Measurements from ENCODE around the gene BOK. TPM values are rescaled to one million over a fixed set of nuclear protein-coding genes. Genes with fewer than 3 reads are reported as not detected.
"Not testable (repeated sequence)": the region's sequence is repeated elsewhere in the genome, so short reads cannot be mapped to it uniquely, and the experiment has no call there.

Gene BOK
- polyA plus RNA-seq, 1 donor = 15.1 TPM

DNA sequence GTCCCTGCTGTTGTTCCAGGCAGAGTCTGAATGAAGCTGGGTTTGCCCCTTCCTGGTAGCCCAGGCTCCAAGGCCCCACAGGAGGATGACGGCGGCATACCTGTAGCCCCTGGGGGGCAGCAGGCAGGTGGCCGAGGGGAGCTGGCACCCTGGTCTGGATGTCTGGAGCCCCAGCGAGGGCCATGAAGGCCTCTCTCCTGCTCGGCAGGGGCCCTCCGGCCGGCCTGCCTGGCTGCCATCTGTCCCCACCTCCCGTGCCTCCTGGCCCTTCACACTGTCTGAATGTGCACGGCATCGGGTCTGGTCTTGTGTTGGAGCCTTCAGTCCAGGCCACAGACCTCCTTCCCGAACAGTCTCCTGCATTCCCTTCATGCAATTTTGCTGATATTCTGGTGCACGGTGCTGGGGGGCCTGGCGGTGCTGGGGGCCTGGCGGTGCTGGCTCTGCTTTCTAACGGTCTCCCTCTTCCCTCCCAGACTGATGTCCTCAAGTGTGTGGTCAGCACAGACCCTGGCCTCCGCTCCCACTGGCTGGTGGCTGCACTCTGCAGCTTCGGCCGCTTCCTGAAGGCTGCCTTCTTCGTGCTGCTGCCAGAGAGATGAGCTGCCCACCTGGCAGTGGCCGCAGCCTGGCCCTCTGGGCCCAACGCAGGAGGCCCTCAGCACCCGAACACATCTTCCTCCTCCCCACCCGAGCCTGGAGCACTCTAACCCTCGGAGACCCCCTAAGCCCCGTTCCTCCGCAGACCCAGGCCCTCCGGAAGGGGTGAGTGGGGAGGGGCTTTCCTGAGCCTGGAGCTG is 13.5 kb downstream of the BOK start:
- DNase-seq = no peak

DNA sequence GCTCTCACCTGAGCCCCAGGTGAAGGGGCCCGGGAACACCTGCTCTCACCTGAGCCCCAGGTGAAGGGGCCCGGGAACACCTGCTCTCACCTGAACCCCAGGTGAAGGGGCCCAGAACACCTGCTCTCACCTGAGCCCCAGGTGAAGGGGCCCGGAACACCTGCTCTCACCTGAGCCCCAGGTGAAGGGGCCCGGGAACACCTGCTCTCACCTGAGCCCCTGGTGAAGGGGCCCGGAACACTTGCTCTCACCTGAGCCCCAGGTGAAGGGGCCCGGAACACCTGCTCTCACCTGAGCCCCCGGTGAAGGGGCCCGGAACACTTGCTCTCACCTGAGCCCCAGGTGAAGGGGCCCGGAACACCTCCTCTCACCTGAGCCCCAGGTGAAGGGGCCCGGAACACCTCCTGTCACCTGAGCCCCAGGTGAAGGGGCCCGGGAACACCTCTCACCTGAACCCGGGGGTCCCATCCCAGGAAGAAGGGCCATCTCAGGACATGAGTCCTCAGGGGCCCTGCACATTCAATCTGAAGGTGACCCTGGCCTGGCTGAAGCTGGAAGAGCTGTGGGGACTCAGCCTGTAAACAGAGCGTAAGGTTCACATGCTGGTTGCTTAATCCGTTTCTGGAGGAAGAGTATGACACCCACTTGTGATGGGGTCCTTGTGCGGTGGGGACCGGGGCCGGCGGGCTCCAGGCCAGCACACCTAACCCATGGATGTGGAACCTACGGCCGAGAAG is 14.5 kb downstream of the BOK start:
- DNase-seq = not testable (repeated sequence)

DNA sequence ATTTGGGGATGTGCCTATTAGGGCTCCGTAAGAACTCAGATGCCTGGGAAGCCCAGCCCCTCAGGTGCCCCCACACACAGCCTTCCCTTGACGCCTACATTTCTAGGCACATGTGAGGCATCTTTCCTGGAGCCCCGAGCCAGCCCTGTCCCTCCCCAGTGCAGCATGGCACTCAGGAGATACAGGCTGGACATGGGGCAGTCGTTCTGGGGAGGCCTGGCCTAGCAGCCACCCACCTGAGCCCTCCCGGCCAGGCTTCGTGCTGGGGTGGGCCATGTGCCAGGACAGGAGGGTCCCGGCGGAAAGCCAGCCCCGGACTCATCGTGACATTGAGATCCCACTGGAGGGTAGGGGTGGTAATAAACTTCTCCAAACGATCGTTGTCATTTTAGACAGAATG is 15.2 kb downstream of the BOK start:
- no peak for DNase-seq

DNA sequence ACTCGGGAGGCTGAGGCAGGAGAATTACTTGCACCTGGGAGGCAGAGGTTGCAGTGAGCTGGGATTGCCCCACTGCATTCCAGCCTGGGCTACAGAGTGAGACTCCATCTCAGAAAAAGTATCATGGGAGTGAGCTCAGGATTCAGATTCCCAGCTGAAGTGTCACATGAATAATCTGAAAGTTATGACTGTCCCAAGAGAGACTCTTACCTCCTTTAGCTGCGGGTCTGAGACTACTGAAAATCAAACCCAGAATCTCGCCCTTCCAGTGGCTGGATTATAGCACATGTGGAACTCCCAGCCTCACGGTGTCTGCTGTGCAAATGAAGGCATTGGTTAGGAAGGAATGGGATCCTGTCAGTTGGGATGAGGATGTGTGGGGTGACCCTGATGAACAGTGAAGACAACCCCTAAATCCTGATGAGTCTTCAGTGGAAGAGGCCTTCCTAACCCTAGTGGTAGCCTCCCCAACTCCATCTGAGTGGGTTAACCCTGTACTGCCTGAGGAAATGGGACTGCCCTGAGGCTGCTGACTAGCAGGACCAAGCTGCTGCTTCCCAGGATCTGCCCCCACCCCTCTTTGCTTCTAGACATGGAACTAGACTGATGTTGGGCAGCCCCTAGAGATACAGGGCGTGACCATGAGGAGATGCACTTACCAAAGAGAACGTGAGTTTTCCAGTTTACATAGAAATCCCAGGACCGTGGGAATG is 16.5 kb downstream of the BOK start:
- no peak for DNase-seq

DNA sequence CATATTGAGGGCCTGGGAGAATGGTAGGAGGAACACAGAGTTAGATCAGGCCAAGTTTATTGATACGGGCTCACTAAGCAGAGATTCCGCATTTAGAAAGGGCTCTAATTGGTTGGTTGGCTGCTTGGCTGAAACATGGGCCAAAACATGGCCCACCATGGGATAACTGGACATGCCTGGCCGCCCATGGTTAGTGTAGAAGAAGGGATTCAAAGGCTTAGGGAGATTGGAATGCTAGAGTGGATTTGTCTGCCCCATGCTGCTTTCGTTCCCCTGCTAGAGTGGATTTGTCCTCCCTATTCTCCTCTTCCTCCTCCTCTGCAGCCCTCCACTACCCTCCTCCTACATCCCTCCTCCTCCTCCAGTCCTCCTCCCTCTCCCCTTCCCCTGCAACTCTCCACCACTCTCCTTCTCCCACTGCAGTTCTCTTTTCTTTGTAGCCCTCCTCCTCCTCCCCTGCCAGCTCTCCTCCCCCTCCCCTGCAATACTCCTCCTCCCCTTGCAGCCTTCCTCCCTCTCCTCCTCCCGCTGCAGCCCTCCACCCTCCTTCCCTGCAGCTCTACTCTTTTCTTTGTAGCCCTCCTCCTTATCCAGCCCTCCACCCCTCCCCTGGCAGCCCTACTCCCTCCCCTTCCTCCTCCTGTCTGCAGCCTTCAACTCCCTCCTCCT is 17.2 kb downstream of the BOK start:
- DNase-seq = no peak

DNA sequence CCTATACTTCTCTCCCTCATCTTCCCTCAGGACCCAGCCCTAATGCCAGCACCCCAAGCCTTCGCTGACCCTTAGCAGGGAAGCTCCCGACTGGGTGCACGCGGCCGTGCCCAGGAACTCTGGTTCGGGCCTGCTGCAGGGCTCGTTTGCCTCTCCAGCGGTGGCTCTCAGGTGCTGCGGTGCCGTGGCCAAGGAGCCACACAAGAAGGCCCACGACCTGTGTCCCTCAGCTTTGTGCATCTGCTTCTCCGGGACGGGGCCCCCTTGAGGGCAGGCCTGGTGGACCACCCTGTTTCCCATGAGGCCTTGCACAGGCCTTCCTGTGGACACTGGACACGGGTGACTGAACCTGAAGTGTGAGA is 17.7 kb downstream of the BOK start:
- DNase-seq = no peak

DNA sequence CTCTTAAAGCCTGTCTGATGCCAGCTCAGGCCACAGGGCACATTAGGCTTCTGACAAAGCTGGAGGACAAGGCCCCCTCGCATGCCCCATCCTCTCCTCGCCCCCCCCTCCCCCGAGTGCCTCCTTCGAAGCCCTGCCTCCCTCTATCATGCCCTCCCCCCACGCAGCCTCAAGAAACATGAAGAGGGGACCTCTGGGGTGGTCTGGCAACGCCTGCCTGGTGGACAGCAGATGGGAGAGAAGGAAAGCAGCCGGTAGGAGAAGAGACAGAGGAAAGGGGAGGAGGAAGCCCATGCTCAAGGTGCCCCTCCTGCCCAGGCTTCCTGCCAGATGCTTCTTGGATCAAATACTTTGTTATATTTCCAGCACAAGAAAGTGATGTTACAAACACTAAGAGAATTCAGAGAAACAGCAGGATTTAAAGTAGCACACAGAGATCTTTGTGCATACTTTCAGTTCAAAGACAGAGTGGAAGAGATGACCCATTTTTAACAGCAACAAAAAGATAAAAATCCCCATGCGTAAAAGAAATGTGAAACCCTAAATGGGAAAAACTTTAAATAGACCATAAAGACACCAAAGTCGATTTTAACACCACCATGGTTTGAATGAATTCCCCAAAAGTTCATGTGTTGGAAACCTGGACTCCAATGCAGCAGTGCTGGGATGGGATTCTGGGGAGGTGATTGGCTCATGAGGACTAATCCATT is 19.0 kb downstream of the BOK start:
- no peak for DNase-seq

DNA sequence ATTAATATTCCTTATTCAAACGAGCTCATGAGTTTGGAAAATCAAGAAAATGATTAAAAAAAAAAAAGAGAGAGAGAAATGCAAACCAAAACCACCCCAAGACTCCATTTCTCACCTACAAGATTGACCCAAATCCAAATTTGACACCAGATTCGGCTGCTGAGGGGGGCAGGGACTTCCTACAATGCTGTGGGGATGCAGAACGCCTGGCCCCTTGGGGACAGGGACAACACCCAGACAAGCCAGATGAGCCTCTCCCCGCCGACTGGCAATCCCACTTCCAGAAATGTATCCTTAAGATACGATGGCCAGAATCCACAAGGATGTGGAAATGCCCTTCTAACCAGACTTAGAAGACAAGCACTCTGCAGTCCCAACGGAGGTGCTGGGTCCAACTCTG is 20.7 kb downstream of the BOK start:
- no peak for DNase-seq

DNA sequence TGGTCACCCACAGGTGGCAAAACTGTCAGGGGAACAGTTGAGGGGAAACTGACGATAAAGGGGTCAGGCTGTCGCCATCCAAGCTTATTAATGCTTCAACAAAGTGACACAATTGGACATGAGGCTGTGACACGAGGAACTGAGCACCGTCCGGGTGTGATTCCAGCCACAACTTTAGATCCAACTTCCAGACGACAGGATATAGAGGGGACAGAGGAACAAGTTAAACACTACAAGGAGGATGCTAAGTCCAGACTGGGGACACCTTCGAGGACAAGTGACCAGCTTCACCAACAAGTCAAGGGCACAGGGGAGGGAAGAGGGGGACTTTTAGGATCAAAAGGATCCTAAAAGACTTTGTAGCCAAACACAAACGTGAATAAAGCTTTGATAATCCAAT is 23.8 kb downstream of the BOK start:
- no peak for DNase-seq

DNA sequence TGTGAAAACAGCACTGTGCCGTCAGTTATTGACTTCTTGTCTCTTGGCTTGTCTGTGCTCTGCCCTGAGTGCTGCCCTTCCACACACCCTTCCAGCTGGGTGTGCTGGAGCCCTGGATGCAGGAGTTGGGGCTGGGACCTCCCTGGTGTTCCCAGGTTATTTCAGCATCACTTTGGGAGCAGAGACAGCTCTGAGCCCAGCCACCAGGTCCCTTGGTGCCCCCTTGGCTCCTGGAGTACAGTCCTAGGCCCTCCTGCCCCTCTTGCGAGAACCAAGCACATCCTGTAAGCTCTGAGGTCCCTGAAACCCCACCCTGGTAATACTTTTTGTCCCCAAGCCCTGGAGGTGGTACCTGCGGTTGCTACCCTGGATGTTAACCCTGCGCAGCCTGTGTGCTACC is 24.3 kb downstream of the BOK start:
- DNase-seq = no peak

DNA sequence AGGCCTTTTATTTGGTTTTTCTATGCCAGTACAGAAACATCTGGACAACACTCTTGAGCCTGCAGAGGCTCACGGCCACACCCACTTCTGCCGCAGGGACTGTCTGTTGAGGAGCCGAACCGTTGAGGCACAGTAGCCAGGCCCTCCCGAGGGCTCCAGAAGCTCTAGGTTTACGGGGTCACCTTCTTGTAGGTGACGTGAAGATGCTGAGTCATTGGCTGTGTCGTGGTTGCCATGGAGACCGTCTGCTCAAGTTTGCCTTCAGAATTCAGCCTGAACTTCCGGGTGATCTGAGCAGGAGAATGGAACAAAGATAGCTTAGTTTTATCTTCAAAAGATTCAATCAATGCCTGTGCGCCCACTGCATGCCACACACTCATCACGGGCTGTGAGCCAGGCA is 25.9 kb downstream of the BOK start:
- no peak for DNase-seq

DNA sequence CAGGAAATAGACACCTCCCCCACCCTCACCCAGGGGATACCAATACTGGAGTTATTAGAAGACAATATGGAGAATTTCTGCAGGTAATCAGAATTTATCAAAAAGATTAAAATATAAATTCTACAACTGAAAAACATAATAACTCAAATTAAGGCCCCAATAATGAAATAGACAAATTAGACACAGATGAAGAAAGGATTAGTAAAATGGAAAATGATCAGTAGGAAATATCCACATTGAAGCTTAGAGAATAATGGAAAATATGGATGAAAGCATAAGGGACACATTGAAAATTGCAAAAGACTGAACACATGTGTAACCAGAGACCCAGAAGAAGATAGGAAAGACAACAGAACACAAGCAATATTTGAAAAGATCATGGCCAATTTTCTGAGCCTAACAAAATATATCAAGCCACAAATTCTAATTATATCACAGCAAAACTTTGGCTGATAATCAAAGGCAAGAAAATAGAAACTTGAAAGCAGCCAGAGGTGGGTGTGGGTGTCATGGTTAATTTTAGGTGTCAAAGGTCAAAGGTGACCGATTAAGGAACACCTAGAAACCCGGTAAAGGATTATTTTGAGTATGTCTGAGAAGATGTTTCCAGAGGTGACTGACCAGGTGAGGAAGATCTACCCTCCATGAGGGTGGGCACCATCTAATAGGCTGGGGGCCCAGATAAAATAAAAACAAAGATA is 28.2 kb downstream of the BOK start:
- no peak for DNase-seq

DNA sequence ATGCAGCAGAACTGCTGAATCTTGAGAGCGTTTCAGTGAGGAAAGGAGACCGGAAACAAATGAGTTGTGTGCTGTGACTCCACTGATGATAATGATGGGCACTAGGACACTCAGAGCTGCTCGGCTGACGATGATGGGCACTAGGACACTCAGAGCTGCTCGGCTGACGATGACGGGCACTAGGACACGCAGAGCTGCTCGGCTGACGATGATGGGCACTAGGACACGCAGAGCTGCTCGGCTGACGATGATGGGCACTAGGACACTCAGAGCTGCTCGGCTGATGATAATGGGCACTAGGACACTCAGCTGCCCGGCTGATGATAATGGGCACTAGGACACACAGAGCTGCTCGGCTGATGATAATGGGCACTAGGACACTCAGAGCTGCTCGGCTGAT is 31.3 kb downstream of the BOK start:
- not testable (repeated sequence) for DNase-seq

DNA sequence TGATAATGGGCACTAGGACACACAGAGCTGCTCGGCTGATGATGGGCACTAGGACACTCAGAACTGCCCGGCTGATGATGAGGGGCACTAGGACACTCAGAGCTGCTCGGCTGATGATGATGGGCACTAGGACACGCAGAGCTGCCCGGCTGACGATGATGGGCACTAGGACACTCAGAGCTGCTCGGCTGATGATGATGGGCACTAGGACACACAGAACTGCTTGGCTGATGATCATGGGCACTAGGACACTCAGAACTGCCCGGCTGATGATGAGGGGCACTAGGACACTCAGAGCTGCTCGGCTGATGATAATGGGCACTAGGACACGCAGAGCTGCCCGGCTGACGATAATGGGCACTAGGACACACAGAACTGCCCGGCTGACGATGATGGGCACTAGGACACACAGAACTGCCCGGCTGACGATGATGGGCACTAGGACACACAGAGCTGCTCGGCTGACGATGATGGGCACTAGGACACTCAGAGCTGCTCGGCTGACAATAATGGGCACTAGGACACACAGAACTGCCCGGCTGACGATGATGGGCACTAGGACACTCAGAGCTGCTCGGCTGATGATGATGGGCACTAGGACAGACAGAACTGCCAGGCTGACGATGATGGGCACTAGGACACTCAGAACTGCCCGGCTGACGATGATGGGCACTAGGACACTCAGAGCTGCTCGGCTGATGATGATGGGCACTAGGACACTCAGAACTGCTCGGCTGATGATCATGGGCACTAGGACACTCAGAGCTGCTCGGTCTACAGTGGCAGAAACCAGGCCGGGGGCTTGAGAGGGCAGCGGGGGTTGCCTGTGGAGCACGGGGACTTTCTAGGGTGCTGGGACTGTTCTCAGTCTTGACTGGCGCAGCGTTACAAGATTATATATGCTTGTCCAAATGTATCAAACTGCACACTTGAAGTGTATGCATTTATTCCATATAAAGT is 32.2 kb downstream of the BOK start:
- DNase-seq = not testable (repeated sequence)

DNA sequence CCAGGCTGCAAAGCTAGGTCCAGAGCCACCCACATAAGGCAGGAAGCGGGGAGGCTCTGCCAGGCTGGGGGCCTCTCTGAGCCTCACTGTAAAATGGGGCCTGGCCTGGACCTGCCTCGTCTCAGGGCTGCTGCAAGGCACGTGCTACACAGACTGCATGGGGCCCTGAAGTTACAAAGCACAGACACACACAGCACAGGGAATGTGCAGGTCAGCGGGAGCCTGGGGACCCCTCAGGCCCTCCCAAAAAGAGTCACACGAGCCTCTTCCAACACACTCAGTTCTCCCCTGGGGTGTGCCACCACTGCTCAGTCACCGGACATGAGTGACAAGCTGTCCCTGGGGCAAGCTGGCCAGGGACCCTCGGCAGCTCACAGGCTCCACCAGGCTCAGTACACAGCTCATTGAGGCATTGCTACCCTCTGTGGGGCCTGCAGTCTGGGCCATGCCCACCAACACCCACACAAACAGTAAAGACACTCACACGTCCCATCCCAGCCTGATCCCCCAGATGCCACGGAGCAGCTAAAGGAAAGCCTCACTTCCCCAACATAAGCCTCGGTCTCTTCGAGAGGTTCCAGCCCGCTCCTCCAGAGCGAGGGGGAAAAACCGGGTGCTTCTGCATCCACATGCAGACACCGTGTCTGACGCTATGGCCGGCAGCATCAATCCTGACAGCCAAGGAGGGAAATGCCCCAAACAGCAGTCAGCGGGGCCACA is 33.7 kb downstream of the BOK start:
- no peak for DNase-seq

DNA sequence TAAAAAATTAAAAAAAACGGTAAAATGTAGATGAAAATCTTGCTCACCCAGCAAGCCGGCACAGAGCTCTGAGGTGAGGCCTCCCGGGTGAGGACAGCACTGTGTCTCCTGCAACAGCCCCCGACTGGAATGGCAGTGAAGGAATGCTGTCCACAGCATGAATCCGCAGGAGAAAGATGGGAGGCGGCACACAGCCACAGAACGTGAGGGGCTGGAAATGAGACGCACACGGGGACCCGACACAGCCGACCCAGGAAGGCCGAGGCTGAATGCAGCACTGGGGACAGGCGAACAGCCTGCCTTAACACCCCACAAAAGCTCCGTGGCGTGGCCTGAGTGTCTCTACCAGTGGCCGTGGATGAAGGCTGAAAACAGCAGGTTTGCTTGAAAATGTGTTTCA is 34.7 kb downstream of the BOK start:
- DNase-seq = no peak

DNA sequence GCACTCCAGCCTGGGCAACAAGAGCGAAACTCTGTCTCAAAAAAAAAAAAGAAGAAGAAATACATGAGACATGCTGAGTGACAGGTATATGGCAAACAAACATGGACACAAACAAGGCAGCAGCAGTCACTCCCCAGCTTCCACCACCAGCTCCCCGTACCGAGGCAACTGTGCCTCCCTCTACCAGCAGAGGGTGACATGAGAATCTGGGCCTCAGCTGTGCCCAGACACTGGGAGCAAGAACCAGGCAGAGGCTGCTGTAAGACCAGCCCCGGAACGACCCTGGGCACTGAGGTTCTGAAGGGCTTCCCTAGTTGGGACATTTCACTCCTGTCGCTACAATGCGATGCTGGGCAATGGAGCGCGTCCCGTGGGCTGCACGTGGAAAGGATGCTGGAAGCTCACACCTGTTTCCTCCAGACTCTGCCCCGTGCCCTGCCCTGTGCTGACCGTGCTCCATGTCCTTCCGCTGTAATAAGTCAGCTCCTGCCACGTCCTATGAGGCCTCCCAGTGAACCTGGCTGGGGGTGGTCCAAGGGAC is 37.1 kb downstream of the BOK start:
- no peak for DNase-seq

DNA sequence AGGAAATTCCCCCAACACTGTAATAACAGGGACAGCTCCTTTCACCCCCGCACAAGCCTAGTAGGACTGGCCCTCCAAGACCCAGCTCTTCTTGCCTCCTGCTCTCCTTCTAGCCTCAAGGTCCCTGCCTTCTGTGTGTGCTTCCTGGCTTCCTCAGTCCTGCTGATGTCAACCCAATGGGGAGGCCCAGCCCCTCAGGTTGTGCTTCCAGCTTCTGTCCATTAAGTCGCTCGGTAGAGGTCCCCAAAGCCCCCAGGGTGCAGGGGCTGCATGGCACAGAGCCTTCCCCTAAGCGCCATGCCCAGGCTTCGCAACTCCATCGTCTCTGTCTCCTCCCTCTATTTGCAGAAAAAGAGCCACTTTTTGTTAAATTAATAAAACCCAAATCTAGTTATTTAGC is 39.0 kb downstream of the BOK start:
- DNase-seq = no peak

DNA sequence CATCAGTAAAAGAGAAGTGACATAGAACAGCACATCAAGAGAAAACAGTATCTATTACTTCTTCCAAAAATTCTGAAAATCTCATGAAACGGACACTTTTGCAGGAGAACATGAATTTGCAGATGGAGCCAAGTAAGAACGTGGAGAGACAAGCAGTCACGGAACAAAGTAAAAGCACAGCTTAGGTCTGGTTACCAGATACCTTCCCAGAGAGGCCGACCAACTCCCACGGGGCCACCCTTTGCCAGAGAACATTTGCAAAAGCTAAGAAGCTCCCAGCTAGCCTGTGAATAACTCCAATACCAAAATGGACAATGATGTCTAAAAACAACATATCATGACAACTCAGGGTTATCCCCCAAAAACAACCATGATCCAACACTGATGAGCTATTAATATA is 39.5 kb downstream of the BOK start:
- no peak for DNase-seq
